SIG-M5 treated with dmso at 0.1 percent for 504 hours (cell line): ENCODE results near the gene DLGAP1.

ENCODE experiments used
- DNase-seq: peaks from one replicate; lab custom pipeline; 2025; ENCODE audit not compliant: unreplicated experiment; lab: John Stamatoyannopoulos, UW

Gene DLGAP1

DNA sequence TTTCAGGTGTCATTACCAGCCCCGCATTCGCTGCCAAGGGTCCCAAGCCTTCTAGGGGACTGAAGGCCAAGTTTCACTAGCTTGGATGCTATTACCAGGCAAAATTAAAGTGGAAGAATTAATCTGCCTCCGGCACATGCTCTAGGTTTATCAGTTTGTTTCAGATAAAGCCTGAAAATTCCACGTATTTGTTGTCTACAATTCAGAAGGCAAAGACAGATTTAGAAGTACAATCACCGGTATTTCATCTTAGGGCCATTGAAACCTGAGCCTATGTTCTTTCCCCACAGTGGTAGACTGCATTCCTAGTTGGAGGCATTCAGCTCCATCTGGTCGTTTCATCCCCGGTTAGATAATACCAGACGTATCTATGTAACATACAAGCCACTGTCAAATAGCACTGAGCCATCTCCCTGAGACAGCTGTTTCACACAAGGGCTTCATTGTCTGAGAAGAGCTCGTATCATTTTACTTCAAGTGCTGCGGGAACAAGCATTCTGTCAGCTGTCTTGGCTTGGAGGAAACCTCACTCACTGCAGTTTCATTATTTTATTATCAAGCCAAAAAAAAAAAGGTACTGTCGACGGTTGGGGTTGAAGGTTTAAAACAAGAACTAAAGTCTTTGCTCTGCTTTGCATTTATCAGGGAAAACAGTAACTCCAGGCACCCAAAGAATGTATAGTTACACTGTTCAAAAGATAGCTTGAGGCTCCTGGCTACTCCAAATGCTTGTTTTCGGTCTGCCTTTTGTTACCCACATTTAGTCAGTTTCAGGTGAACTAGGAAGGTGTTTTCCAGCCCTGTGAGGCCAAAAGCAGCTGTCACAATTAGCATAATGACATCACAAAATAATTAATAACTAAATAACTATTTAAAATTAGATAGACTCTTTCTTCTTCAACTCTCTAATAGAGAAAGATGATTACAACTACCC is 928.4 kb downstream of the DLGAP1 start:
- DNase-seq = no peak

DNA sequence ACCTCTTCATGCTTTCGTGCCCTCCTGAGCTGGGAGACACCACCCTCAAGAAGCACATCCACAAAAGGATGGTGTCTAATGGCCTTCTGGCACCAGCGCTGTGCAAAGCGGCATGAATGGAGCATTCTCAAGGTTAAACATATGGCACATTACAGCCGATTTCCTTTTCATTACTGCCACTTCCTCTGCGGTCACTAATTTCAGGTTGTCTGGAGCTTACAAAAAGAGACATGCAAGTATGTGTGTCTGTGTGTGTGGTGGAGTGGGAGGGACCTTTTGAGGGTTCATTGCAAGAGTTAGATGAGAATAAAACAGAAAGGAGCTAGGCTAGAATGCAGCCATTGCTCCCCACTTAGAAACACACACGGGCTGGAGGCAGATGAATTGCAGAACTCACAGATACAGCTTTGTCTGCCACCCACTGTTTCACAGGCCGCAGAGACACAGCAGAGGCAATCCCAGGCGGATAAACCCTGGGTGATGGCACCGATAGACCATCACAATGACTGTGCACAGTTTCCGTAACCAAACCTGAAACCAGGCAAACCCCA is 929.2 kb downstream of the DLGAP1 start:
- peak; percentile 27 for DNase-seq

DNA sequence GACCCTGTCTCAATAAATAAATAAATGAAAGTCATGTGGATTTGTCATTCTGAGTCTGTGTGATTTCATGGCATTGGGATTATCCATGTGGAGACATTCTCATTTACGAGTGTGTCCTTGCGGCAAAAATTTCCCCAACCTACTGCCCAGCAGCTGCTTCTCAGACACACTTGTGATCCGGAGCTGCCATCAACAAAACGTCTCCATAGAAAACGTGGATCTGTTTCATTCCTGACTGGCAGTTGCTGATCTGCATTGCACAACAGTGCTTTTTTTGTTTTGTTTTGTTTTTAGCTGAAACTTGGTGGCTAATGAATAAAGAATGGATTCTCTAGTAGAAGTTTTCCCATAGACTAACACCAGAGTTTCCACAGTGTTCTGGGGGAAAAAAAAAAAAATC is 930.4 kb downstream of the DLGAP1 start:
- DNase-seq = no peak

DNA sequence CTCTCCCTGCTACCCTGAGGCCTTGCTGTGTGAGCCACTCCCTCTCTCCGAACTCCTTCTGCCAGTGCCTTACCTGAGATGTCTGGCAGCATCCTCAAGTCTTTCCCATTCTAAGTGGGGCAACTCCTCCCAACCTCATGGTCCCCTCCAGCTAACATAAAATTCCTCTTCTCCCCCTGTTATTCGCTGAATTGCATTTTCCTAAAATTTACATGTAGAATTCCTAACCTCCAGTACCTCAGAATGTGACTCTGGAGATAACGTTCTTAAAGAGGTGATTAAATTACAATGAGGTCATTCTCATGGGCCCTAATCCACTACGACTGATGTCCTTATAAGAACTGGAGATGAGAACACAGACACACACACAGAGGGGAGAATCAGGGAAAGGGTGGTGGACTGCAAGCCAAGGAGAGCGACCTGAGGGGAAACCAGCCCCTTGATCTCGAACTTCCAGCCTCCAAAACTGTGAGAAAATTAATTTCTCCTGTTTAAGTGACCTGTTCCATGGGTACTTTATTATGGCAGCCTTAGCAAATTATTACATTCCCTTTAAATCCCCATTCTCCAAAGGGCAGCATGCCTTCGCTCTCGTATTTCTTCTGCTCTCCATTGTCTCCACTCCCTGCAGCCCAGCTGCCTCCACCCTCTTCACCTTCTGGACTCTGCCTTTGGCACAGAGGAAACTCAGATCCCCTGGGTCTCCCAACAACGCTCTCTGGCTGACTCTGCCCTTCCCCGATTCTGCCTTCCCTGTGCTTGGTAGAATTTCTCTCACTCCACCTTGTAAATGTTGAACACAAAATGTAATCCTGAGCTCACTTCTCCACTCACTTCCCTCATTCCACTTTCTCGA is 934.6 kb downstream of the DLGAP1 start:
- no peak for DNase-seq

DNA sequence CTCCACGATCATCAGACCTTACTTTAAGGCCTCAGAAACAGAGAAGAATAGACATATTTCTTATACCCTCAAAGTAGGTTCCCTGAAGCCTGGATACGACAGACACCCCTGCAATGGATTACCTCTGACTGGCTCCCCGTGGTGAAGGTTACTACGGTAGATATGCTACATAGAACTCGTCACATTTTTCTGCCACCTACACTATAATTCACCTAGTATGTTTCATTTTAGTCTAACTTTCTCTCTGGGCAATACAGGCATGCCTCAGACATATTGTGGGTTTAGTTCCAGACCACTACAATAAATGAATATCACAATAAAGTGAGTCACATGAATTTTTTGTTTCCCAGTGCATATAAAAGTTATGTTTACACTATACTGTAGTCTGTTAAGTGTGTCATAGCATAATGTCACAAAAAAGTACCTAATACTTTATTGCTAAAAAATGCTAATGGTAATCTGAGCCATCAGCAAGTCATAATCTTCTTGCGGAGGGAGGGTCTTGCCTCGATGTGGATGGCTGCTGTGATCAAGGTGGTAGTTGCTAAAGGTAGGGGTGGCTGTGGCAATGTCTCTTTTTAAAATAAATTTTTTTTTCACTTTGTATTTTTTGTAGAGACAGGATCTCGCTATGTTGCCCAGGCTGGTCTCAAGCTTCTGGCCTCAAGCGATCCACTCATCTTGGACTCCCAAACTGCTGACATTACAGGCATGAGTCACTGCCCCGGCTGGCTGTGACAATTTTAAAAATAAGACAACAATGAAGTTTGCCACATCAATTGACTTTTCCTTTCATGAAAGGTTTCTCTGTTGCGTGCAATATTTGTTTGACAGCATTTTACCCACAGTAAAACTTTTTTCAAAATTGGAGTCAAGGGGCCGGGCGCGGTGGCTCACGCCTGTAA is 940.5 kb downstream of the DLGAP1 start:
- DNase-seq = no peak

DNA sequence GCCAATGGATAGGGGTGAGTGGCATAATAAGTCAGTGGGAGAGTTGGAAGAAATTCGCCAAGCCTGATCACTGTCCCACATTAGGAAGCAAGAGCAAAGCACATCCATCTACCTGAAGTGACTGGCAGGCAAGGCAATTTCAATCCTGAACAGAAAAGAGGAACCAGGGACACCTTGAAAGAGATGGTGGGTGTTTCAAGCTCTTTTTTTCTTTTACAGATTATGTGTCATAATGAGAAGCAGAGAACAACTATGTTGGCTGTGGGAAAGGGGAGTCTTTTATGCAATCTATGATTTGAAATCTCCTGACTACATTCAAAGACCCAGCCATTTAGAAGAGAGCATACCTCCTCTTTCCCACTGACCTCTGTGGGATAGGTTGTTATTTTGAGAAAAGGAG is 941.6 kb downstream of the DLGAP1 start:
- no peak for DNase-seq

DNA sequence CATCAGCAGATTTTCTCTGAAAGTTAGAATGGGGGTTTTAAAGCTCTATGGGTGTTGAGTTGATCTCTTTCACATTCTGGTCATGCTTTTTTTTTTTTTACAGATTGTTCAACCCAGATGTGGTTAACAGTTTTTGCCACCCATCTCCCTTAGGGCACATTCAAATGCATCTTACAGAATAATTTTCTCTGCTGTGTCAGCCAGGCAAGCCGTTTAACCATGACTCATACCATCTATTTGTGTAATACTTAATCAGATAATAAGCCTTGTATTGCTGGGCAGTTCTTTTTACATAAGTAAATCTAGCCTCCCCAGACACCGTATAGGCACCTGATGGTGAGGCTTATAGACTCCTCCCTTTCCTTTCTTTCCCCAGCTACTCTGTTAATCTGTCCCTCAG is 943.1 kb downstream of the DLGAP1 start:
- no peak for DNase-seq

DNA sequence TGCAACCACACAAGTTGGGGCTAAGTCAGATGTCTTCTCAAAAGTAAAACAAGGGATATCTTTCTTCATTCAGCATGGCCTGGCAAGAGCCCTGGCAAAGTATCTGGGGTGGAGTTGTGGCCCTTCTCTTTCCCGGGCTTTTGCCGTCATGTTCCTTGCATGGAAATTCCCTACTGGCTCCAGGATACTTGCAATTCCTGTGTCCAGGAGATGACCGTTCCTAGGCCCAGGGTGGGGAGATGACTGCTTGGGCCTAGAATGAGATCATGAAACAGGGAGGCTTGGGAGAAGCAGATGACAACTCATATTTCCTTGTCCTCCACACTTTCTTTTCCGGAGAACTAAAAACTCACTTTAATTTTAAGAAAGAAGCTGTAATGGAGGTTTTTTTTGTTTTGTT is 944.2 kb downstream of the DLGAP1 start:
- DNase-seq = no peak

DNA sequence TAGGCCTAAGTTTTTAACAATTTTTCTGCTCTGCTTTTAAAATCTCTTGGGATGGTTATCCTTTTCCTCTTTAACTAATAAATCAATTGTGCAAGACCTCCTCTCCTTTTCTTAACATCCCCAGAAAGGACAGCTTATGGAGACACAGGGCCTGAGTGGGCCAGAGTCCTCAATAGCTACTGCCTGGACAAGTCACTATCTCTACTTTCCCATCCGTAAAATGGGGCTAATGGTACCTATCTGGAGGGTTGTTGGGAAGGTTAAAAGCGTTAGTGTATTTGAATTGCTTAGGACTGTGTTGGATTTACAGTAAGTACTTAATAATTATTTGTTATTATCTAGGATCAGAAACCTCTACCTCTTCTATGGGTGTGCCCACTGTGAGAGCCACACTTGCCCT is 945.1 kb downstream of the DLGAP1 start:
- DNase-seq = no peak

DNA sequence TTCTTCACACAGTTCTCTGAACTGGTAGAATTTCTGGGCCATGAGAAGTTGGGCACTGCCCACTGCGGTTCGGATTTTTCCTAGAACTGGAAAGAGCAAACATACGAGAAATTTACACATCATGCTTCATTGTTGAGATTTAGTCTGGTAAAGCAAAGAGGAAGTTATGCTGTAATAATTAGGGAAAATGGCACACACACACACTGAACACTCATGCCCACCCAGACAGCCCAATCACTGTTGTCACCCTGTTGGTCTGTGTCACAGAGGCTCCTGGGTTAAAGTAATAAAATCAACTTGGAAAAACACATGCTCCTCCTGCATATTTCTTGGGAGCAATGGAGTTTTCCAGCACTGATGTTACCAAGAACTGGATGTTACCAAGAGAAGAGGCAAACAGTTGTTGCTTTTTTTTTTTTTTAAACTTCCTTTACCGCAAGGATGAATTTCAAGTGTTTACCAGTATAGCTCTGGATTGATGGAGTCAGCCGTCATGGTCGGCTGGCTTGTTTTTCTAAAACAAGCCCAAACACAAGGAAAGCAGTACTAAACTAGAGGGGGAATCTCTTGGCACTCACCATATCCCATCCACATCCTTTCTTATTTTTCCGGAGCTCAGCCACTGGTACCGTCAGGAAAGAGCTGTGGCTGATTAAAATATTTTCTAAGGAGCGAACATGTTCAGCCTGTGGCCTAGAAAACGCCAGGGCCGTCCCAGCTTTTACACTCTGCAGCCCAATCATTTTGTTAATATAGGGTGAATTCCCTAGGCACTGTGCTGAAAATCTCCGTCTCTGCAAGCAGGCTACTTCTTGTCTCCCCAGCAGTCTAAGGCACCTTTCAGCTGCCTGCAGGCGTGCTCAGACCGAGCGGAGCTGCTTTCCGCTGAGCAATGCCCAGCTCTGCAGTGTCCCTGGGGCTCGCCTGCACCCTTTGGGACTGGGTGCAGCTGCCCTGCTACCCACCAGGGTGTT is 946.2 kb downstream of the DLGAP1 start:
- DNase-seq = no peak

DNA sequence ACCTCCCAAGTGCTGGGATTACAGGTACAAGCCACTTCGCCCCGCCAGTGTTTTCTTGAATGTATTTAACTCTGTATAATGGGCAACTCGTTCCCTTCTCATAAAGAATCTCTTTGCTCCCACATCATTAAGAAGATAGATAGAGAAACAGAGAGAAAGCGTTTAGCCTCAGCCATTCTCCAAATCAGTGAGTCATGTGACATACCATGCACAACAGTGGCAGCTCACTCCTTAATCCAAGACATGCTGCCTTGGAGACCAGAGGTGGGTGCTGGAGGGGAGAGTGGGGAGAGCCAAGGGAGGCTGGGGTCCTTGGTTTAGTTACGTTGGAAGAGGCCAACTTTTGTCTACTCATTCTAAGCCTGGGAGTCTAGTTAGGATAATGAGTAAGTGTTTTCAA is 950.5 kb downstream of the DLGAP1 start:
- DNase-seq = no peak

DNA sequence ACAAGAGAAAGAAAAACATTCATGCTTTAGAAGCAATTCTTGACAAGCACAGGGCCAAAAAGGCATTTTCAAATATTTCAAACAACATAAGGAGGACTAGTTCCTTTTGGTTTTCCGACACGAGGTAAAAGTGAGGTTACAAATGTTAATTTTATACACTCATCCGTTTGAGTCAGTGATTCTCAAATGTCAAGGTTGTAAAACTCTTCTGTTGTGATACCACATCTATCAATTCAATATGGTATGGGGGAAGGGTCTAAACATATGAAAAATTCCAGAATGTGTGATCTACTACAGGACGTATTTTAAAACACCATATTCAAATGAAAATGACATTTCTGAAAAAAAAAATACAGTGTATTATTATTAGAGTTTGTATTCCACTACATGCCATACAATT is 952.5 kb downstream of the DLGAP1 start:
- DNase-seq = no peak

DNA sequence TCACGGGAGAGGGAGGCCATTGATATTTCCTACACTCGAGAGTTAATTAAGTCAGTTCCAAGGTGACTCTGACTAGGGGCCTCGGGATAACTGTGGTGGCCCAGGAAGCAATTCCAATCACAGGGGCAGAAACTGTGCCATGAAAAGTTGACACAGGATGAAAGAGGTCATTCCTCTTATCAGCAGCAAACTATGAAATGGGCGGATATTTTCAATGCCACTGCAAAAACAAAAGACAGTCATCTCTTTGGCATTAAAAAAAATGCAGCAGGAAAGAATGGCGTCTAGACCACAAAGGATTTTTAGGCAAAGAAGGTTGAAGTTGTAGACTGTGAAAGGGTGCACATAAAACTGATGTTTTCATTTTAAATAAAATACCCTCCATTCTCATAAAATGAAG is 955.1 kb downstream of the DLGAP1 start:
- DNase-seq = no peak

DNA sequence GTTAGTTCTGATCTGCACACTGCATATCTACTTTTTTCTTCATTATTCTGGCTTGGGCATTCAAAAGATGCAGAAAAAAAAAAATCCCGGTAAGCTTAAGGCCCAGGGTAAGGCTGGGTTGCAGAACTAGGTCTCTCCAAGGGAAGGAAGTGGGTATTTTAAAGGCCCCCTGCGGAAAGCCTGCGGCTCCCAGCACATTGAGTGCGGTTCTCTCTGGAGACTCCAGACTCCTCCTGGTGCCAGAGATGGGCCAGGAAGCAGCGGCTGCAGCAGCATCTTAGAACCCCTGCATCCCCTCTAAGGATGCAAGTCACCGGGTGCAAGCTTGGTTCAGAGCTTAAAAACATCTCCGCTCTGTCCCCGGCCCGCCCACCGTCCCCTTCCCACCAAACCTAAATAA is 955.6 kb downstream of the DLGAP1 start:
- DNase-seq = no peak

DNA sequence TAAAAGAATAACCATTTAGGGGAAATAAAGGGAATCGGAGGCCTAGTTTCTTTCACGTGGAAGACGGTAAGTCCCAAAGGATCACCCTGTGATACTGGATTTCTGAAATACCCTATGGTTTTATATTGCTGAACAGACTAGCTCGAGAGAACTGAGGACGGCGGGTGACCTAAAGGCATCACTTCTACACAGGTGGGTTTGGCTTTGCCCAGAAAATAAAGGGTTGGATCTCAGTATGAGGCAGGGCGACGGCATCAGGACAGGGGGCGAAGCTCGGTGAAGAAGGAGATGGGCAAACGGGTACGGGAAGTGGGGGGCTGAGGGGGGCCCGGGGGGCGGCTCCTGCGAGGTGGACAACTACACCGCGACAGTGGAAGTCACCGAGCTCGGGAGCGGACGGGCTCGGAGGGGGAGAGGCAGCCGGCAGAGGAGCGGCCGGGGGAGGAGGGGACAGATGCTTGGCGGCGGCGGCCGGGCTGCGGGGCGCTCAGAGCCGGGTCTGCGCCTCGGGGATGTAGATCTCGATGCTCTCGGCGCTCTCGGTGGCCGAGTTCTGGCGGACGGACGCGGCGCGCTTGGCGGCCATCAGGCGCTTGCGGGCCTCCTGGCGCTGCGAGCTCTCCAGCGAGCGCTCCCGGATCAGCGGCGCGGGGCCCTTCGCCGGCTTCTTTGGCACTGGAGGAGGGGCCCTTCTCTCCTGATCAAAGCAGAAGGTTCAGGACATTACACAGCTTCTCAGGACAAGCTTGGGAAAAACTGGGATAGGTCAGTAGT is 956.2 kb downstream of the DLGAP1 start:
- no peak for DNase-seq

DNA sequence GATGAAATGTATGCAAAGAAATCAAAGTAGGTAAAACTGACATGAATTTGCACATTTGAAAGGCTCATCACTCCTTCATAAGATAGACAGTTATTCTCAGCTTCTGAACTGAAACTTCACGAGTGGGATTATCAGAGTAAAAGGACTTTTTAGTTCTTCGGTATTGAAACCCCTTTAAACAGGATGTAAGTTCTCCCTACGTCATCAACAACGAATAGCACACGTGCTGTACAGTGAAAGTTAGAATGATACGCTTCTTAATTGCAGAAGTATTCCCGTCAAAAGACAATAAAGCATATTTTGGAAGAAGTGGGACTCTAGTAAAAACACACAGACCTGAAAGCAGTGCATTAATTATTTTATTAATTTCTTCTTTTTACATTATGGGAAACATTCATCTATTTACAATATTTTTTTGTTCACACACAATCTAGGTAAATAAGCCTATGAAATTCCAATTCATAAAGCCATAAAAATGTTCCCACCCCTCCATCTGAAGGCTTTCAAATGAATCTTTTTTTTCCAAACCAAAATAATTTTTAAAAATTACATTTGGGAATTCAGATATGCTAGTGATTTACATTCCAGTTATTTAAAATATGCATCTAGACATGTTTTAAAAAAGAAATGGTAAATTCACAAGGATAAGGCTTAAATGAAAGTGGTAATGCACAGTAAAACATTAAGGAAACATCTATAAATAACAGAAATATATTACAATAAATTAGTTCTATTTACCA is 959.2 kb downstream of the DLGAP1 start:
- DNase-seq = no peak

DNA sequence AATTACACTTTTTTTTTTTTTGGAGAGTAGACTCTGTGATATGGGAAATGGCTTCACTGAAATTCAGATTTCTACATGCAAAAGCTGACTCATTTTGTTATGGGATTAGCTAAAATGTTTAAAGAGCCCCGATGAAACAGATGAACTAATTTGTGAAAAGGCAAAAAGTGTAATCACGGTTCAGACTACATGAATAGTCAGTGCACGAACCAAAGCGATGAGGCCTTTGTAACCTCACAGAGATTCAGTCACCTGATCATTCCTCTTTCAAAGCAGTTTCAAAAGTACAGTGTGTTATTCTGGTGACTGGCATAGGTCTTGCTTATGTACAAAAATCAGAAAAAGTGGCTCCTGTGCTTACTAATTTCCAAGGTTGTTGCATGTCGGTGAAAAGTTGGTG is 960.5 kb downstream of the DLGAP1 start:
- no peak for DNase-seq

DNA sequence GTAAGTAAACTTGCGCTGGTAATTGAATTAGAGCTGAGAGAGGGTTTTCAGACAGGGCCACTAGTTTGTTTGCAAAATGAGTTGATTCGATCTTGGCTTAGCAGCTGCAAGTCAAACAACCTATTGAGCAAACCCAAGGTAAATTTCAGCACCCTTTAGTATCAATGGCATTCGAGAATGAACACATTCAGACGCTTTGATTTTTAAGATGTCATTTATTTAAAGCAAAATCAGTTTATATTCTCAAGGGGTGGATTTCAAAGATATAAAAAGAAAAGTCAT is 960.9 kb downstream of the DLGAP1 start:
- DNase-seq = no peak
